CD1c-positive myeloid dendritic cell (primary cell): ENCODE data around the gene SOSTDC1.

Source experiments
- DNase-seq: peaks from one replicate; pipeline ENCODE4 v3.0.0-alpha.2; 2016; ENCODE audit errors: extremely low spot score

Gene SOSTDC1

GRCh38 chr7:16419859-16420258, 45.7 kb downstream of the SOSTDC1 start:
- no peak for DNase-seq

GRCh38 chr7:16419126-16419525, 46.4 kb downstream of the SOSTDC1 start:
- DNase-seq: no peak

- peak; percentile 66 for DNase-seq
Observed at GRCh38 chr7:16417906-16418305, 47.6 kb downstream of the SOSTDC1 start.

GRCh38 chr7:16416289-16417282, 49.0 kb downstream of the SOSTDC1 start:
- DNase-seq: peak; percentile 36

- DNase-seq: no peak
Observed at GRCh38 chr7:16412274-16413254, 53.0 kb downstream of the SOSTDC1 start.
